C4-2B (cell line): ENCODE measurements around the gene TIMM44.
"Not testable (repeated sequence)": the region's sequence is repeated elsewhere in the genome, so short reads cannot be mapped to it uniquely, and the experiment has no call there.

ENCODE experiments used
- H3K27ac ChIP-seq: fragments of 450-650 bp; 2 replicates; pipeline ENCODE4 v1.5.1; 2017
- ZFX ChIP-seq: fragments of 450-650 bp; IDR thresholded peaks from 2 replicates; pipeline ENCODE4 v1.6.1; 2017
- TF ChIP-seq, protein P1 (sequence below): fragments of 450-650 bp; conservative IDR thresholded peaks from 2 replicates; pipeline ENCODE4 v1.5.1; 2017; ENCODE audit warnings: mild to moderate bottlenecking

TIMM44 gene

GRCh38 chr19:7918615-7919421, 24.6 kb downstream of the TIMM44 start:
- no peak overlapping the region for H3K27ac ChIP-seq
- no peak for TF ChIP-seq ZFX
- TF ChIP-seq, protein P1, sequence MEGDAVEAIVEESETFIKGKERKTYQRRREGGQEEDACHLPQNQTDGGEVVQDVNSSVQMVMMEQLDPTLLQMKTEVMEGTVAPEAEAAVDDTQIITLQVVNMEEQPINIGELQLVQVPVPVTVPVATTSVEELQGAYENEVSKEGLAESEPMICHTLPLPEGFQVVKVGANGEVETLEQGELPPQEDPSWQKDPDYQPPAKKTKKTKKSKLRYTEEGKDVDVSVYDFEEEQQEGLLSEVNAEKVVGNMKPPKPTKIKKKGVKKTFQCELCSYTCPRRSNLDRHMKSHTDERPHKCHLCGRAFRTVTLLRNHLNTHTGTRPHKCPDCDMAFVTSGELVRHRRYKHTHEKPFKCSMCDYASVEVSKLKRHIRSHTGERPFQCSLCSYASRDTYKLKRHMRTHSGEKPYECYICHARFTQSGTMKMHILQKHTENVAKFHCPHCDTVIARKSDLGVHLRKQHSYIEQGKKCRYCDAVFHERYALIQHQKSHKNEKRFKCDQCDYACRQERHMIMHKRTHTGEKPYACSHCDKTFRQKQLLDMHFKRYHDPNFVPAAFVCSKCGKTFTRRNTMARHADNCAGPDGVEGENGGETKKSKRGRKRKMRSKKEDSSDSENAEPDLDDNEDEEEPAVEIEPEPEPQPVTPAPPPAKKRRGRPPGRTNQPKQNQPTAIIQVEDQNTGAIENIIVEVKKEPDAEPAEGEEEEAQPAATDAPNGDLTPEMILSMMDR, result no peak

DNA sequence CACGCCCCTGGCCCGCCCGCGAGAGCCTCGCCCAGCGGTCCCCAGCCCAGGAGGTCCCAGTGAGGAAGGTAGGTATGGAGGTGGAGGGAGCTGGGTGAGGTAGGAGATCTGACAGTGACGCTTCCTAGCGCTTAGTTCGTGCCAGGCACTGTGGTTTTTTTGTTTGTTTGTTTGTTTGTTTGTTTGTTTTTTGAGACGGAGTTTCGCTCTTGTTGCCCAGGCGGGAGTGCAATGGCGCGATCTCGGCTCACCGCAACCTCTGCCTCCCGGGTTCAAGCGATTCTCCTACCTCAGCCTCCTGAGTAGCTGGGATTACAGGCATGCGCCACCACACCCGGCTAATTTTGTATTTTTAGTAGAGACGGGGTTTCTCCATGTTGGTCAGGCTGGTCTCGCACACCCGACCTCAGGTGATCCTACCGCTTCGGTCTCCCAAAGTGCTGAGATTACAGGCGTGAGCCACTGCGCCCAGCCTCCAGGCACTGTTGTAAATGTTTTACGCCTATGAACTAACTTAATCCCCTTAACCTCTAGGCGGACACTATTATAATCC, 25.3 kb downstream of the TIMM44 start:
- H3K27ac ChIP-seq, result not testable (repeated sequence)

DNA sequence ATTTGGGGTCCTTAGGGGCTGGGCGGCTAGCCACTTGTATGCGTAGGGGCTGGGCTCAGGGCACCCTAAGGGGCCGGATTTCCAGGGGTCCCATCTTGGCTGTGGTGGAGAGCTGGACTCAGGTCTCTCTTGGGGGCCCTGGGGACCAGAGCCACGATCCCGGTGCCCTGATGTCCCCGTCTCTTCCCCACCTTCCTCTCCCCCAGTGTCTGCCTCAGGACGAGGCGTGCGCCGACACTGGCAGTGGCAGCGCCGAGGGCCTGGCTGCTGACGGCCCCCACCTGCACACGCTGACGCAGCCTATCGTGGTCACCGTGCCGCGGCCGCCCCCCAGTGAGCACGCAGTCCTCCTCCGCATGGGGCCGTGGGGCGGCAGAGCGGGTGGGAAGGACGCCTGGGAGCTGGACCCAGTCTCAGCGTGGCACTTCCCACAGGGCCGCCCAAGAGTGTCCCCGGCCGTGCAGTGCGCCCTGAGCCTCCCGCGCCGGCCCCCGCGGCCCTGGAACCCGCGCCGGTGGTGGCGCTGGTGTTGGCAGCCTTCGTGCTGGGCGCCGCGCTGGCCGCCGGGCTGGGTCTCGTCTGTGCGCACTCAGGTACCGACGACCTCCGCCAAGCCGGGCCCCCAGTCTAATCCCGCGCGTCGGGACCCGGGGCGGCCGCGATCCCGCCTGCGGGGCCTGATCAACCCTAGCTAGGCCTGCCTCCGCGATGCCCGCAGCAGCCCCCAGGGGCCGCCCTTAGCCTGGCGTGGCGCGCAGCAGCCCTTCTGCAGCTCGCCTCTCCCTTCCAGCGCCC, 26.0 kb downstream of the TIMM44 start:
- no peak for TF ChIP-seq ZFX
- TF ChIP-seq, protein P1, result no peak; the same call in 1 of the 2 replicates
- peak overlapping the region; percentile 78 for H3K27ac ChIP-seq

GRCh38 chr19:7916955-7917266, 26.6 kb downstream of the TIMM44 start:
- TF ChIP-seq ZFX, result no peak
- TF ChIP-seq, protein P1, result no peak
- H3K27ac ChIP-seq, result peak overlapping the region; percentile 78

- H3K27ac ChIP-seq, result peak overlapping the region; percentile 78
- peak; percentile 81; the same call in 1 of the 2 replicates for TF ChIP-seq ZFX
- TF ChIP-seq, protein P1, result no peak; the same call in 1 of the 2 replicates
Observed at GRCh38 chr19:7916103-7916954, 27.1 kb downstream of the TIMM44 start.

DNA sequence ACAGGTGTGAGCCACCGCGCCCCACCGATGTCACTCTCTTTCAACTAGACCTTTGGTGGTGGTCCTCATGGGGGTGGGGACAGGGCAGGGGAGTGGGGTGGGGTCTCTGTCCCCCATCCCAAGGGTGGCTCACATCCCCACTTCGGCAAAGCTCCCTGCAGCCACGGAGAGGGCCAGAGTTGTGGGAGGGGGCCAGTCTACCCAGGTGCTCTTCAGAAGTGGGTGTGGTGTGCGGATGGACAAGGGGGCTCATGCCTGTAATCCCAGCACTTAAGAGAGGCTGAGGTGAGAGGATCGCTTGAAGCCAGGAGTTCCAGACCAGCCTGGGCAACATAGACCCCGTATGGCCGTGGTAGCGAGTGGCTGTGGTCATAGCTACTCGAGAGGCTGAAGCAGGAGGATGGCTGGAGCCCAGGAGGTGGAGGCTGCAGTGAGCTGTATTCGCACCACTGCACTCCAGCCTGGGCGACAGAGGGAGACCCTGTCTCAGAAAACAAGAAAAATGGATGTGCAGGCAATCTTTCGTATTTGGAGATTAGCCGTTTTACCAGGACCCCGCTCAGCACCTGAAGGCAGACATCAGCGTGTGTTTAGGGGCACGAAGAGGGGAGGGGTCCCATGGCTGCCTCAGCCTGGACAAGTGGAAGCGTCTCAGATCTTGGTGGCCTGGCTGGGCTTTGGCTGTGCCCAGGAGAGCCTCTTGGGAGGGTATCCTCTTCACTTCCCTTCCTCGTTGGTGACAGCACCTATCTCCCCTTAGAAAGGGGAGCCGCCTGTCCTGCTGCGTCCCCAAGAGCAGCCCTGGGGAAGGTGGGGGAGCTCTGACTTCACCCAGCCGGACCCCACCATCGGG, 28.0 kb downstream of the TIMM44 start:
- no peak for TF ChIP-seq ZFX
- TF ChIP-seq, protein P1, result no peak
- peak overlapping the region; percentile 78 for H3K27ac ChIP-seq
